HepG2 (cell line): Measurements from ENCODE around the gene MMP17. TPM values are rescaled to one million over a fixed set of nuclear protein-coding genes. Genes with fewer than 3 reads are reported as not detected.
"Not testable (repeated sequence)": the region's sequence is repeated elsewhere in the genome, so short reads cannot be mapped to it uniquely, and the experiment has no call there.

Experiments
- ATAC-seq: fragments of 200-7000 bp; cut with Tn5 transposase; 3 replicates; pipeline ENCODE4 v1.9.1; 2020; ENCODE audit warnings: mild to moderate bottlenecking, moderate library complexity
- BruUV-seq: library from RNA; stranded (reverse); fragments of 400-500 nt; replicated peaks from 2 replicates; lab custom pipeline; 2021; lab: Mats Ljungman, UMichigan
- CTCF ChIA-PET: fragments of 300-600 bp; formaldehyde crosslinking; extraction: SDS; loops from one replicate; lab custom pipeline; 2021; ENCODE audit warnings: low total read pairs, inconsistent platforms, low intra/inter-chr PET ratio; lab: Yijun Ruan, JAX
- POLR2A ChIA-PET: fragments of 350-600 bp; sonication (Branson Sonifier 250); formaldehyde crosslinking; loops from one replicate; lab custom pipeline; 2020; ENCODE audit warnings: antibody characterized with exemption, inconsistent platforms; lab: Yijun Ruan, JAX
- DNase-seq: peaks from one replicate; pipeline ENCODE4 v3.0.0-alpha.2; 2015; ENCODE audit warnings: low spot score
- FAIRE-seq: peaks from 3 replicates; lab custom pipeline; 2011; peaks lifted over from hg19 to GRCh38; lab: Jason Lieb, UNC
- H2AFZ ChIP-seq: one replicate; pipeline ENCODE4 v1.6.1; 2011; ENCODE audit warnings: low read length, inconsistent platforms
- H3K27ac ChIP-seq: fragments of 300-600 bp; 3 replicates; pipeline ENCODE4 v1.8.0; 2011; ENCODE audit warnings: mixed run types, mild to moderate bottlenecking, mixed read lengths, low read length, inconsistent platforms; ENCODE audit not compliant: insufficient read depth; ENCODE audit errors: extremely low read length
- H3K27me3 ChIP-seq, 2 experiments: fragments of 200-600 bp in 1 of 2; 2 replicates in 1 of 2; 3 replicates in 1 of 2; pipeline versions ENCODE4 v1.6.0 to v1.8.0; 2011; ENCODE audit warnings: low read length in 2 of 2, mild to moderate bottlenecking in 2 of 2, moderate library complexity in 2 of 2, inconsistent platforms in 1 of 2; ENCODE audit not compliant: insufficient read depth in 2 of 2, control insufficient read depth in 1 of 2
- H3K36me3 ChIP-seq, 2 experiments: fragments of 200-600 bp in 1 of 2; replicated peaks in 1 of 2; 2 replicates in 1 of 2; 3 replicates in 1 of 2; pipeline versions ENCODE4 v1.5.1 to v1.8.0; 2011; ENCODE audit warnings: low read length in 2 of 2, inconsistent platforms in 1 of 2; ENCODE audit not compliant: insufficient read depth in 2 of 2, control insufficient read depth in 1 of 2
- H3K4me1 ChIP-seq: 2 replicates; pipeline ENCODE4 v1.5.1; 2012; ENCODE audit warnings: low read length, inconsistent platforms; ENCODE audit not compliant: insufficient read depth
- H3K4me2 ChIP-seq: 2 replicates; pipeline ENCODE4 v1.6.0; 2011; ENCODE audit warnings: low read depth, low read length, inconsistent platforms
- H3K4me3 ChIP-seq, 3 experiments: fragments of 200-600 bp in 1 of 3; sonication (generic), shearing (Covaris generic) in 1 of 3; replicated peaks in 1 of 3; 2 replicates each; pipeline ENCODE4 v1.5.1; 2011 to 2016; ENCODE audit warnings: low read length in 3 of 3, inconsistent platforms in 2 of 3, low read depth in 2 of 3, mild to moderate bottlenecking in 2 of 3, control low read depth in 1 of 3, mixed read lengths in 1 of 3; ENCODE audit not compliant: insufficient read depth in 1 of 3
- H3K79me2 ChIP-seq: one replicate; pipeline ENCODE4 v1.6.1; 2011; ENCODE audit warnings: low read length, inconsistent platforms; ENCODE audit not compliant: insufficient read depth
- H3K9ac ChIP-seq: 2 replicates; pipeline ENCODE4 v1.6.0; 2011; ENCODE audit warnings: mild to moderate bottlenecking, low read depth, low read length, inconsistent platforms; ENCODE audit not compliant: insufficient read depth
- H3K9me3 ChIP-seq: 2 replicates; pipeline ENCODE4 v1.5.1; 2012; ENCODE audit warnings: mild to moderate bottlenecking, low read length
- H4K20me1 ChIP-seq: 2 replicates; pipeline ENCODE4 v1.6.0; 2011; ENCODE audit warnings: inconsistent platforms, mild to moderate bottlenecking, low read length, moderate library complexity; ENCODE audit not compliant: insufficient read depth
- WGBS: methylation state at CpG from one replicate; pipeline ENCODE4 v1.1.6; 2017; ENCODE audit warnings: low lambda C conversion rate; 5-methylcytosine and 5-hydroxymethylcytosine counted together
- in situ Hi-C: cut with HindIII; loops from 2 replicates; pipeline ENCODE4 v1.10.0; 2017; ENCODE audit warnings: low pct_unique_long_range_greater_than_20kb; ENCODE audit not compliant: extremely low pct_ligation_motif_present
- intact Hi-C: fragments of 100-400 bp; cut with micrococcal nuclease; formaldehyde crosslinking; loops from one replicate; pipeline ENCODE4 v1.10.0; 2022; ENCODE audit not compliant: unreplicated experiment
- polyA plus RNA-seq, 8 experiments: library from polyadenylated mRNA; depleted of rRNA in 3 of 8; stranded (reverse) in 7 of 8; unstranded in 1 of 8; fragments of >200 nt; fragmentation: Illumina TruSeq in 4 of 8; extraction: Trizol in 4 of 8; gene quantifications; 2 replicates each; pipeline versions ENCODE4 v1.2.1 to v1.2.3, GENCODE V29; 2011 to 2016; ENCODE audit warnings: low read depth in 4 of 8, missing spikeins in 1 of 8, mixed read lengths in 1 of 8; ENCODE audit not compliant: insufficient read depth in 1 of 8
- total RNA-seq, 5 experiments: library from RNA; depleted of rRNA; stranded (reverse); fragments of >200 nt; fragmentation: Illumina TruSeq; extraction: Trizol; gene quantifications; 2 replicates each; pipeline ENCODE4 v1.2.3, GENCODE V29; 2016; ENCODE audit warnings: low read depth in 1 of 5

Gene MMP17
- total and polyA plus RNA-seq, 2 of the 13 experiments (the other 11 are each of a cell fraction or from before 2014, with no cell fraction given), result 0.55 to 0.80 TPM

GRCh38 chr12:131877216-131877615, 49.0 kb downstream of the MMP17 start:
- H3K27ac ChIP-seq, intact Hi-C loops, H3K4me3 ChIP-seq, H4K20me1 ChIP-seq, in situ Hi-C loops, H3K9ac ChIP-seq, POLR2A ChIA-PET, H3K36me3 ChIP-seq, H3K79me2 ChIP-seq, H3K9me3 ChIP-seq, DNase-seq, FAIRE-seq, H2AFZ ChIP-seq, ATAC-seq, H3K4me2 ChIP-seq, BruUV-seq, CTCF ChIA-PET: not testable (repeated sequence)
- Histone ChIP-seq H3K4me1 (peaks cover 19% of the 10 kb centered on the region), H3K27me3 (peaks cover 0 to 22% of the 10 kb centered on the region in 2 experiments; a peak in 2 of 5 replicates)
- 40% methylated on average over 5 of the region's 10 CpGs for WGBS

GRCh38 chr12:131878436-131878835, 50.2 kb downstream of the MMP17 start:
- FAIRE-seq, H3K27ac ChIP-seq, BruUV-seq, CTCF ChIA-PET, intact Hi-C loops, H2AFZ ChIP-seq, ATAC-seq, POLR2A ChIA-PET, in situ Hi-C loops, H3K9me3 ChIP-seq, DNase-seq, H4K20me1 ChIP-seq, H3K36me3 ChIP-seq, H3K4me3 ChIP-seq, H3K9ac ChIP-seq, H3K79me2 ChIP-seq, H3K4me2 ChIP-seq: not testable (repeated sequence)
- Histone ChIP-seq H3K27me3 (peaks cover 0 to 19% of the 10 kb centered on the region in 2 experiments; a peak in 2 of 5 replicates), H3K4me1 (peaks cover 25% of the 10 kb centered on the region)
- 33% methylated on average over 3 of the region's 3 CpGs for WGBS
